NCI-H524 treated with DMSO at 0.1 percent for 48 hours (cell line): Measurements from ENCODE around the gene GABRB1.
"Not testable (repeated sequence)": the region's sequence is repeated elsewhere in the genome, so short reads cannot be mapped to it uniquely, and the experiment has no call there.

Experiments
- DNase-seq: peaks from one replicate; lab custom pipeline; 2025; lab: John Stamatoyannopoulos, UW

The GABRB1 gene

DNA sequence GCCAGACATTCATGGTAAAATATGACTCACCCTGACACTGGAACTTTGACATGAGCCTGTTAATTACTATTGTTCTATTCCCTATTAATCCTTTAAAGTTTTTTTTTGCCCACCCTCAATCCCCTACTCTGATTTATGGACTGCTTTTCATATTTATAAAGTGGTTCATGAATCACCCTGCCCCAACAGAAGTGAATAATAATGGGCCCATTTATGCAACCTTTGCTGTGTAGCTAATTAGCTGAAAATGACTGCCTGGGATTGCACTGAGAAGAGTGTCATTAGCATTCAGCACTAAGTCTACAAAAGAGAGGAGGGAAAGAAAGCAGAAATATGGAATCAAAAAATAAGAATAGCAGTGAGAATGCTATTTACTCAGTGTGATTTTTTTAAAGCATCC, 277.8 kb downstream of the GABRB1 start:
- DNase-seq, result no peak

DNA sequence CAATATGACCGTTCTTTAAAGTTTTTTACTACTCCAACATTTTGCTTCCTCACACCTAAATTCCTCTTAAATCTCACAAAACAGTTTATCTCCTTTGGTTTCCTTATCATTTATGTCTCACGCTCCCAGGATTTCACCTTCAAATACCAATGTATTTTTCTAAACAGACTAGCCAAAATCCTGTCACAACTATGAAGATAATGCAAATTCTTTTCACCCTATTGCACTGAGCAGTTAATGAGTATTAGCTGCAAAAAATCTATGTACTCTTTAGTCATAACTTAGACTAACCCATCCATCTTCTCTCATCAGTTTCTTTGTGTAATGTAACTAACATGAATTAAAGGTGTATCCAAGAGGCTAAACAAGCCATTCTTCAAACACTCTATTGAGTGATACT, 280.8 kb downstream of the GABRB1 start:
- no peak for DNase-seq

DNA sequence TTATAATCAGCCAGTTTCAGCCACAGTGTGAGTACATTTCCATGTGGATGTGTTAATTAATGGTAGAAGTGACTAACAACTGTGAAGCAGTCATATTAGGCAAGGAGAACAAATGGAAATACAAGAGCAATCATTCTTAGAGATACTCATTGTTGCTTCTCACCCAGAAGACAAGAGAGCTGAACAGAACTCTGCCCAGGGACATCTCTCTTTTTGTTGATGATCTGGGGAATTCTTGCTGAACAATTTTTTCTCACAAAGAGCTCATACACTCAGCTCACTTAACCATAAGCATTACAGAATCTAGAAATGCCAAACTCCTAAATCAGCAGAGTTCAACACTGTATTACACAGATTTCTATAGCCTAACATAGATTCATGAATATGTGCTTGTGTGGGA, 282.0 kb downstream of the GABRB1 start:
- DNase-seq, result no peak

DNA sequence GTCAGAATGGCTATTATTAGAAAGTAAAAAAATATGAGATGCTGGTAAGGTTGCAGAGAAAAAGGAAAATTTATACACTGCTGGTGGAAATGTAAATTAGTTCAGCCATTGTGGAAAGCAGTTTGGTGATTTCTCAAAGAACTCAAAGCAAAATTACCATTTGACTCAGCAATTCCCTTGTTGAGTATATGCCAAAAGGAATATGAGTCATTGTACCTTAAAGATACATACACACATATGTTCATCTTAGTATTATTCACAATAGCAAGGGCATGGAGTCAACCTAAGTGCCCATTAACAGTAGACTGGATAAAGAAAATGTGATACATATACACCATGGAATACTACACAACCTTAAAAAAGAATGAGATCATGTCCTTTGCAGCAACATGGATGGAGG, 284.0 kb downstream of the GABRB1 start:
- no peak for DNase-seq

DNA sequence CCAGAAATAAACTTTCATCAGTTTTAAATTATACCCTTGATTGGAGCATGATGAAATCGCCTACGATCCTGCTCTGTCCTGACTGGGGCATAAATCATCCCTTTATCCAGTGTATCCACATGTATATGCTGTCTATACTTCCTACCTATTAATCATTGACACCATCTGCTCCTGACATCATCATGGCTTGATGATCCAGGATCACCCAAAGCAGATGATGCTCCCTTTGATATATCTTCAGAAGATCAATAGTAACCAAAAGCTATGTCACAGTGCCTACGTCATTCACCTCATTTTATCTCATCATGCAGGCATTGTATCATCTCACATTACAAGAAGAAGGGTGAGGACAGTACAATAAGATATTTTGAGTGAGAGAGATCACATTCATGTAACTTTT, 294.7 kb downstream of the GABRB1 start:
- DNase-seq, result no peak

DNA sequence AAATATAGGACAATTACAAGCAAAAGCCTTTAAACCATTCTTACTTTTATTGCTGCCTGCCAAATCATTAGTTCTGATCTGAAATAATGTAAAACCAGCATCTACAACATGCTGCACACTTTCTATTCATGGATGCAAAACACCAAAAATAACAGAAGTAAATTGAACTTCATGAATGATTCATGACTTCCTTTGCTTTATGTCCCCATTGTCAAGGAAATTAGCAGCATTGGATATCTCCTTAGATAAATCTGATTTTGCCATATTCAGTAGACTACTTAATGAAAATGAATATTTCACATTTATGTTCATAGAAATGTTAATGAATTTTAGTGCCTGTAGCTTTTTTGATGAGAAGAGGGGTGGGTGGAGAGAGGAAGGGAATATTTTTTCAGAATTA, 299.5 kb downstream of the GABRB1 start:
- no peak for DNase-seq

DNA sequence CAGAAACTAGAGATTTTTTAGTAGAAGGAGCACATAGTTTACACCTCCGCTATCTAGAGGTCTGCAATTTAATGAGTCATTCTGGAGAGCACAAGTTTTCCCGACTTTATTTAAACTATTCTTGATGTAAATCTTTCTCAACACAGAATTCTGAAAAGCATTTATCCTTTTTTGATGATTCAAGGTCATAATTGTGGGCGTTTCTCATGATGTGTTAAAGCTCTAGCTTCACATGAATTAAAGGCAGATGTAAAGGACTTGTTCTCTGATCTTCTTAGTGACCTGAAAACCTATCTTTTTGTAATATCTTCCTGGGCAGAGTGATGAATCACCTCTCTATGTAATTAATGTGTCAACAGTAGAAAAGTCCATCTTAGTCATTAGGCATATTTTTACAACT, 303.3 kb downstream of the GABRB1 start:
- no peak for DNase-seq

DNA sequence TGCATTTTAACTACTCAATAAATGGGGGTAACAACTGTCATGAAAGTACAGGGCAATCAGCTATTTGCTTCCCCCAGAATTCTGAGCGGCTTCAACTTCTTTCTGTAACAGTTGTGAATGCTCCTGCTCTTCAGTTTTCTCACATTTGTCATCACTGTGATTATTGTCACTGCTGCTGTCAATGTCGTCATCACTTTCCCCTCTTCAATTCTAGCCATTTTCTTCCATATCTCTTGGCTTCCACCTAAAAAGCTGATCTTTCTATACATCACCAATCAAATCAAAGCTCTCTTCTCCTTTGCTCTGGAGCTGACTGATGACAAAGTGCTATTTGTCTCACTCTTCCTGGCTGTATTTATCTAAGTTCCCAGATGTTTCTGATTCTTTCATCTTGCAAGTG, 306.5 kb downstream of the GABRB1 start:
- no peak for DNase-seq

DNA sequence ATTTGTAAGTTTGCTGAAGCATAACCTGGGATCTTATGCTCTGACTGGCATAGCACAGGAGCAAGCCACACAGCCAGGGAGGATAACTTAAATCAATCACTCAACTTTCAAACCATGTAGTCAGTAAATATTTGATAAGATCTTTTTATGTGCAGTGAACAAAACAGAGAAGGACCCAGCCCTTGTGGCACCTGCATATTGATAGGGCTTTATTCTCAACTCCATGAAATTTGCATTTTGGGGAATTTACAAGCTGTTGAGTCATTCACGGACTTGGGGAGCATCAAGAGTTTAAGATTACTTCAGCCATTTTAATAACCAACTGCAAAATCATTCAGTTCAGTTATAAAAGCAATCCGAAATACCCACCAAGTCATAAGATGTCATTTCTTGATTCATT, 309.5 kb downstream of the GABRB1 start:
- no peak for DNase-seq

DNA sequence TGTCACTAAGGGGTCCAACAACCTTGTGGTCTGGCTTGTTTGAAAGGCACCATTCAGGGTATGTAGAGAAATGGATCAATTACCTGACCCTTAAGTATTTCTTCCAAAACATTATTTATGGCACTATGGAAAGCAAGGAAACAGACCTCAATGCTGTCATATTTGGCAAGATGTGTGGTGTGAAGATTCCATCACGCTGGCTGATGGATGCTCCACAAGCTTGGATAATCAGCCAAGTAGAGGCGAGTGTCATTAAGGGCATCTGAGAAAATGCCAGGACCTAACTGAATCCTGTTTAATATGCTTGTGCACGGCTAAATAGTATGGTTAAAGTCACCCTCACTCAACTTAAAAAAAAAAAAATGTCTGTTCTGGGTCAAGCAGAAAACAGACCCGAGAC, 311.4 kb downstream of the GABRB1 start:
- no peak for DNase-seq

DNA sequence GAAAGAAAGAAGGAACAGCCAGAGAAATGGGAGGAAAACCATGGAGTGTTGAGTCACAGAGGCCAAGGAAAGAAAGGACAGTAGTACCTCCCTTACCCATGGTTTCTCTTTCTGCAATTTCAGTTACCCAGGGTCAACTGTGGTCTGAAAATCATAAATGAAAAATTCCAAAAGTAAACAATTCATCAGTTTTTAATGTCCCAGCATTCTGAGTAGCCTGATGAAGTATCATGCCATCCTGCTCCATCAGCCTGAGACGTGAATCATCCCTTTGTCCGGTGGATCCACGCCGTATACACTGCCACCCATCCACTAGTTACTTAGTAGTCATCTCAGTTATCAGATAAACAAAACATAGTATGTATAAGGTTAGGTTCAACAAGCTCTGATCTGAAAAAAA, 318.0 kb downstream of the GABRB1 start:
- no peak for DNase-seq

DNA sequence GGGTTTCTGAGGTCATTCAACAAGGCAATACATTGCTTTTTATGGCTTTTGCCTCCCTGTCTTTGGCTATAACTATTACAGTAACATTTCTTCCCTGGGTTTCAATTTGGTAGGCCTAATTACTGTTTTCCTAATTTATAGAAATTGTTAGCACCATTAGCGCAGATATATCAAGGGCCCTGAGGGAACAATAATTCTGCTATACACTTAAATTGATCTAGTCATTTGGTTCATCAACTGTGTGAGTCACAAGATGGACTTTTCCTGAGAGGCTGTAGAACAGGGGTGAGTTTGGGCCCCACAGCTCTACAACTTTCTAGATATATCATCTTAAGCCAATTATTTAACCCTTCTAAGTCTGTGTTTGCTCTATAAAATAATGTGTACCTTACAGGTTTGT, 324.2 kb downstream of the GABRB1 start:
- DNase-seq, result no peak

DNA sequence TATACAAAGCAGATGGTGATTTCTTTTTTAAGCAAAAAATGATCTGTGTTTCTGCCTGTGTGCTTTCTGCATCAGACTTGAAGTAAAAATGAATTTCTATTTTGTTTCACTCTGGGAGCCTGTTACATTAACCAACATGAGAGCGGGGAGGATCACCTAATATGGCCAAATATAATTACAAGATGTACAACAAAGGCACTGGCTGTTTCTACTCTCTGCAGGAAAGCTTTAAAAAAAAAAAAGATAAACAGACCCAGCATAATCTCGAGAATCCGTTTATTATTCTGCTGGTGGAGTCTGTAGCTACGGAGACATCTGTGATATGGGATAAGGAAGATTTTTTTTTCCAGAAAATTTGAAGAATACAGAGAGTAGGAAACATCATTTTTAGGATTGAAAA, 328.5 kb downstream of the GABRB1 start:
- peak; percentile 8 for DNase-seq

DNA sequence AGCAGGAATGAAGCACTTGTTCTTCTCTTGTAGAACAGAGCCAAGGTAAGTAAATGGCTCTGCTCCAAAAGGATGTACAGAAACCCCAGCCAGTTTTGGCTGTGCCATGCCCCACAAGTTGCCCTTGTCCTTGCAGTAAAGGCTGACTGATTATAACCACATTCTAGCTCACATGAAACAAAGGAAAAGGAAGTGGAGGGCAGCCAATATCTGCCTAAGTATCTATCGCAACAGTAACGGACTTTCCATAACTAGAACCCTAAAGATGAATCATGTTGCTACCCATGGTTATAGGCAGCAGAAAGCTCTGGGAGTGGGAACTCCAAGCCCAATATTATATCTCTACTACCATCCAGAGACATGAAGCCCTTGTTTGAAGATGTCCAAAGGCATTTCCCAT, 336.4 kb downstream of the GABRB1 start:
- no peak for DNase-seq

DNA sequence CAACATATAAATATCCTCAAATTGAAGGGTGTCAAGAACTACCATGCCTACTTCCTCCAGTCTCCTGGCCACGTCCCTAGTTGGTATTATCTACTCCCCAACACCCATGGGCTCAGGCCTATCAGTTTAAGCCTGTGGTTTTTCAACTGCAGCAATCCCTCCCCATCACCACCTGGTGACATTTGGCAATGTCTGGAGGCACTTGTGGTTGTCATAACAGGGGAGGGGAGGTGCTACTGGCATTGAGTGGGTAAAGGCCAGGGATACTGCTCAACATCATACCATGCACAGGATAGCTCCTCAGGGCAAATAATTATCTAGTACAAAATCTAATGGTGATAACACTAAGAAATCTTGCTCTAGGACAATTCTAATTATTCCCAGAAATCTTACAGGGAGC, 336.8 kb downstream of the GABRB1 start:
- no peak for DNase-seq

DNA sequence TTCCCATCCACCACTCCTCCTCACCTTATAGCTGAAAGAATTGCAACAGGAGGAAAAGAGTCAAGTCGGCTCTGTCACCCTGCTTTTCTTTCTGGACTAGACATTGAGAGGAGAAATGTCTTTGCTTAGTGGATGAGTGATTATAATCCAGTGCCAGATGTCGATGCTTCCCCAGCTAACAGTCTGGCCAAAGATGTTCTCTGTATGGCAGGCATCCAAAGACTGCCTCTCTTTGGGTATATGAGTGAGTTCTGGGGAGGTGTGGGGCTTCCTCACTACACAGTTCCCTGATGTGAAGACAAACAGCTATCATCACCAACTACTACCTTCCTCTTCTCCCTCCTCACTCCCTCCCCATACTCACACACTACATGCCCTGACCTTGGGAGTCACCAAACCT, 341.2 kb downstream of the GABRB1 start:
- DNase-seq, result peak; percentile 72

DNA sequence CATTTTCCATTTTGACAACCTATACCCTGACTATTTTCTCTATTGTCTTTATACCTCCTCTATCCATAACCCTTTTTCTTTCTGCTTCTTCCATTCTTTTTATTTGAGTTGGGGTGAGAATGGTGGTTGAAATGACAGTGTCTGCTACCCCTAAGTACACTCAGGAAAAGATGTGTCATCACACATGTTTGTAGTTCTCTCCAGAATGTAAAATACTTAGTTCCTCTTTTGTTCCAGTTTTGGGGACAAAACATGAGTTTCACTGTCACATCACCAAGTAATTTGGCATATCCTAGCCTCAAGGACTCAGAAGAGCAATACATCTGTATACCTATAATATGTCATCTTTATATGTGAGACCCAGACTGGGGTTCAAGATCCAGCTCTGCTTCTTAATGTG, 341.8 kb downstream of the GABRB1 start:
- no peak for DNase-seq

DNA sequence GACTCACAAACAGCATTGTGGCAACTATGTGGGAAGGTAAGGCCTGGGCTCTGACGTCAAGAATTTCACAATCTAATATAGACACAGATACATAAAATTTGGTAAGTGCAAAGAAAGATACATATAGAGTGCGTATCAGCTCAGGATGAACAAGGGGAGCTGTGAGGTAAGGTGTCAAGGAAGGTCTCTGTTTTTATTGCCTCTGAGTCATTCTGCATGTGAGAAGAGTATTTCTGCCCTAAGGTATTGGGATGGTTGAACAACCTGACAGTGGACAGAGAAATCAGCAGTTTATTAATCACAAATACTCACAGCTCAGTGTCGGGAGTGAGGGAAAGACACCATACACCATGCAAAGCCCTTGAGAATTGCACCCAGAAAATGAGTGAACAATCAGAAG, 342.3 kb downstream of the GABRB1 start:
- DNase-seq, result no peak

DNA sequence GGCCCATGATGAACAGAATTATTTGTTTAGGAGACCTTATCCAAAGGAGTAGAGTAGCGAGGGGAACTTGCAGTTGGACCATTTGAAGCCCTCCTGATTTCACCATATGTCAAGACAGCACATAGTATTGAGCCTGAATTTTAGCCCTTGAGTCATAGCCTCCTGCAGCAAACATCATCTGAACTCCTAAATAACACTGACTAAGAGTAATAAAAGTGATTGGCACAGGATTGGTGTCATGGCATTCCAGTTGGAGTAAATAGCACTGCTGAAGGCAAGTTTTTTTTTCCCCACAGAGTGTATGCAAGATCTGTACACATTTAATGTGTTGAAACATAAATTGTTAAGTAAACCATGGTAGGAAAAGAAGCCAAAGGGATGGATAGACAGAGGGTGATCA, 343.1 kb downstream of the GABRB1 start:
- no peak for DNase-seq

DNA sequence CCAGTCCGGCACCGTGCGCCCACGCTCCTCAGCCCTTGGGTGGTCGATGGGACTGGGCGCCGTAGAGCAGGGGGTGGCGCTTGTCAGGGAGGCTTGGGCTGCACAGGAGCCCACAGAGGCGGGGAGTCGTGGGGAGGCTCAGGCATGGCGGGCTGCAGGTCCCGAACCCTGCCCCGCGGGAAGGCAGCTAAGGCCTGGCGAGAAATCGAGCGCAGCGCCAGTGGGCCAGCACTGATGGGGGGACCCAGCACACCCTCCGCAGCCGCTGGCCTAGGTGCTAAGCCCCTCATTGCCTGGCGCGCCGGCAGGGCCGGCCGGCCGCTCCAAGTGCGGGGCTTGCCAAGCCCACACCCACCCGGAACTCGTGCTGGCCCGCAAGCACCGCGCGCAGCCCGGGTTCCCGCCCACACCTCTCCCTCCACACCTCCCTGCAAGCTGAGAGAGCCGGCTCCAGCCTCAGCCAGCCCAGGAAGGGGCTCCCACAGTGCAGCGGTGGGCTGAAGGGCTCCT, 346.7 kb downstream of the GABRB1 start:
- not testable (repeated sequence) for DNase-seq

DNA sequence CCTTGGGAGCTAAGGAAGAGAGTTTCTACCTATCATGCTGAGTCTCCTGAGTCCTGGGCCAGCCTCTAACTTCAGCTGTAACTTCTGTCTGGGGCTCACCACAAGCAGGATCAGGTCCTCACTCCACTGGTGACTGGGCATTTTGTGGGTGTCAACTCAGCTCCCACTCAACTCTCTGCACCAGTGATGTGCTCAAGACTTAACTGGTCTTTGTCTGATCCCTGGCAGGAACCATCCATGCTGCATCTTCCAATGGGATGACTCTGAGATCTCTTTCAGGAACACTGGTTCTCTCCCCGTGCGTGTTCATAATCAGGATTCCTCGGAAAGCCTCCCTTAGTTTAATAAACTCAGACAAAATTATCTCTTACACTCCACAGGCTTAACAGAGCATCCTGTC, 349.8 kb downstream of the GABRB1 start:
- DNase-seq, result no peak

DNA sequence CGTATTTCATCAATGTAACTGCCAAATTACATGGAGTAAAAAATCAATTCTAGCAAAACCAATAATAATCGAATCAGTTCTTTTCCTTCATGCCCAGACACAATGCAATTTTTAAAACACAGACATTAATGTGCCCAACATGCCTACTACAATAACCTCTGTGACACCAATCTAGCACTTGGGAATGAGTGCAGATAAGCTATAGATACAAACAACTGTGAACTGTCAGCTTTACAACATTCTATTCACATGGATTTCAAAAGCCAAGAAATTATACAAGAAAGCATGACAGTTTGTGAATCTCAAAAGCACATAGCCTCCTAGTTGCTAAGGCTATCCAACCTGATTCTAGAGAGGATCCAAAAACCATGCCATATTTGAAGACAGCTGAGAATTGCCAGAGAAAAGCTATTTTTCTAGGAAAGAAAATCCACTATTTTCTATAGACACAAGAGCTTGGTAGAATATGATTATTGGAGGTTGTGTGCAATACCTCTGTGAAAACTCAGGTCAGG, 351.5 kb downstream of the GABRB1 start:
- DNase-seq, result no peak

DNA sequence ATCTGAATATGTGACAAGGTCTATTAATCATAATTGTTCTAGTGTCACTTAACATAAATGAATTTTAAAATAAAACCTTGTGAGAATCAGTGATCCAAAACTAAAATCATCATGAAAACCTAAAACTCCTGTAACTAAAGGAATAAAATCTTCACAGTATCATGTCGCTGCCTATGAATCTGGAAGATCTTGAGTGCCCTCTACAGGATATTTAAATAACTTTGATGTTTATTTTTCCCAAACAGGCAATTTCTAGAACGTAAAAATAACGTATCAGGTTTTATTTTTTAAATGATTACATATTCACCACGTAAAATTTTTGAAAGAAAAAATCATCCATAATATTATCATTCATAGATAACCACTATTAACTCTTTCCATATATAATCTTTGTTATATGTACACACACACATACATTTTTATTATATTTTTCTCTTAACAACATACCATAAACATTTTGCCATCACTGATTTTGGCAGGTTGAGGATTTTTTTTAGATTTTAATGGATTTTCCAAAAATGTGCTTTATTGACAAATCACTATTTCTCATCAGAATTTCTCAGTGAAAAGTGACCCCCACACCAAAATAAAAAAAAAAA, 352.6 kb downstream of the GABRB1 start:
- no peak for DNase-seq

DNA sequence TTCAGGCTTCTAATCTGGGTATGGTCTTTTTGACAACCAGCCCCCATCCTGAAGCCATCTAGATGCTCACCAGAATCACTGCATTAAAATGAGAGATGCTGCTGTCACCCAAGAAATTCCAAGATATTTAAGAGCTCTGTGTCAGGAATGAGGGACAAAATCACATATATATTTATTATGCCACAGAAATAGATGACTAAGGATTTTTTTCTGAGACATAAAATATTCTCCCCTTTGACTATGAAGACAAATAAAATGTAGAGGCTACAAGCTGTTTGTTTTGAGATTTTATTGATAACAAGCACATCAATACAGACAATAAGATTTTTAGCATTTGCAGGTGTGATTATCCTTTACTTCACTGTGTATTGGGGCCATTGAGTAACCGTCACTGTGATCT, 354.8 kb downstream of the GABRB1 start:
- DNase-seq, result no peak
